HEK293T (cell line): ENCODE data around the gene MAT1A.
"Not testable (repeated sequence)": the region's sequence is repeated elsewhere in the genome, so short reads cannot be mapped to it uniquely, and the experiment has no call there.

Source experiments
- BHLHE40 ChIP-seq: fragments of 450-650 bp; IDR thresholded peaks from 2 replicates; pipeline ENCODE4 v1.6.1; 2016; ENCODE audit warnings: mild to moderate bottlenecking, moderate library complexity, borderline replicate concordance
- ELF4 ChIP-seq: fragments of 450-650 bp; IDR thresholded peaks from 2 replicates; pipeline ENCODE4 v1.6.1; 2017; ENCODE audit warnings: antibody characterized with exemption
- HDGF ChIP-seq: fragments of 450-650 bp; IDR thresholded peaks from 2 replicates; pipeline ENCODE4 v1.6.1; 2017; ENCODE audit warnings: antibody characterized with exemption, borderline replicate concordance
- LEF1 ChIP-seq: fragments of 450-650 bp; IDR thresholded peaks from 2 replicates; pipeline ENCODE4 v1.6.1; 2017; ENCODE audit warnings: mild to moderate bottlenecking, borderline replicate concordance
- NFRKB ChIP-seq: fragments of 450-650 bp; IDR thresholded peaks from 2 replicates; pipeline ENCODE4 v1.6.1; 2016; ENCODE audit warnings: mild to moderate bottlenecking, moderate library complexity
- PKNOX1 ChIP-seq: fragments of 450-650 bp; IDR thresholded peaks from 2 replicates; pipeline ENCODE4 v1.6.1; 2016
- SP1 ChIP-seq: fragments of 450-650 bp; IDR thresholded peaks from 2 replicates; pipeline ENCODE4 v1.6.1; 2017

GRCh38 chr10:80226723-80227122, 62.7 kb downstream of the MAT1A start:
- not testable (repeated sequence) for TF ChIP-seq NFRKB, BHLHE40, PKNOX1, LEF1, SP1, ELF4, HDGF
